Activated CD4-positive, CD25-positive, alpha-beta regulatory T cell treated with anti-CD3 and anti-CD28 coated beads, Interleukin-2, amount 50 U/mL, for 72 hours (primary cell): ENCODE results near the gene AGPAT3.

ENCODE experiments used
- DNase-seq: peaks from one replicate; pipeline ENCODE4 v3.0.0; 2021

AGPAT3 gene

DNA sequence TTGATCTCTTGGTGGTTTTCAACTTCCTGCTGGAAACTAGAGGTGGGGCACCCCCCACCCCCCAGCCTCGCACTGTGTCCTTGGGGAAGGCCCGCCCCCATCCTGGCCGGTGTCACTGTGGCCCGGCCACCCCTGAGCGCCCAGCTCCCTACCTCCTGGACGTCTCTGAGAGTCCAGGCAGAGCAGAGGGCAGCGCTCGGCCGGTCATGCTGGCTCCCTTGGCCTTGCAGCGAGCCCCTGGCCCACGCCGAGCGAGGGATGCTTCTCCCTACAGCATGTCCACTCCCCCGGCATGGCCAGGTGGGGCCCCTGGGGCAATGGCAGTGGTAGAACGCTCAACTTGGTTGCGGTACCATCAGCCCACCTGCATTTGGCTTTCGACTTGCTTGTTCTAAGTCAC lies 118.4 kb downstream of the AGPAT3 start:
- DNase-seq, result no peak

DNA sequence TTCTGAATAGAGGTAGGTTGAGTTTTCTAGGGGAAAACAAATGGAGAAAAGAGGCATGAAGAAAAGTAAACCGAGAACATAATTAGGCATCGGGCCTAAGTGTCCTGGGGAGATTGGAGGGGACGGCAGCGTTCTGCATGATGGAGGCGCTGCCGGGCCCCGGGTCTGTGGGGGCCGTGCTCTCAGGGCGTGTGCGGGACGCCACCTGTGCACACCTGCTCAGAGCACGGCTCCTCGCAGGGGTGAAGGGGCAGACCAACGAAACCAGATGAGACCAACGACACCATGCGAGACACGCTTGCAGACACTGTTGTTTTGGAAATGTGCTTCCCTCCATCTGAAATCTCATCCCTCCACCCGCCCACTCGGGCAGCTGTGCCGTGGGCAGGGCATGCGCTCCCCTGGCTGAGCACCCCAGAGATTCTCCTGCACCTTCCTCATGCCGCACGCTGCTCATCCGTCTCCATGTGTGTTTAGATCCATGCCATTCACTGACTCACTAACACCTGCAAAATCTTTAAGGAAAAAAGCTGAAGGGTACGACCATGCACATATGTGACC lies 118.9 kb downstream of the AGPAT3 start:
- DNase-seq, result no peak

- DNase-seq, result no peak
Observed at GRCh38 chr21:43984905-43985689, 120.1 kb downstream of the AGPAT3 start.

- no peak for DNase-seq
Observed at GRCh38 chr21:43985690-43986251, 120.7 kb downstream of the AGPAT3 start.

DNA sequence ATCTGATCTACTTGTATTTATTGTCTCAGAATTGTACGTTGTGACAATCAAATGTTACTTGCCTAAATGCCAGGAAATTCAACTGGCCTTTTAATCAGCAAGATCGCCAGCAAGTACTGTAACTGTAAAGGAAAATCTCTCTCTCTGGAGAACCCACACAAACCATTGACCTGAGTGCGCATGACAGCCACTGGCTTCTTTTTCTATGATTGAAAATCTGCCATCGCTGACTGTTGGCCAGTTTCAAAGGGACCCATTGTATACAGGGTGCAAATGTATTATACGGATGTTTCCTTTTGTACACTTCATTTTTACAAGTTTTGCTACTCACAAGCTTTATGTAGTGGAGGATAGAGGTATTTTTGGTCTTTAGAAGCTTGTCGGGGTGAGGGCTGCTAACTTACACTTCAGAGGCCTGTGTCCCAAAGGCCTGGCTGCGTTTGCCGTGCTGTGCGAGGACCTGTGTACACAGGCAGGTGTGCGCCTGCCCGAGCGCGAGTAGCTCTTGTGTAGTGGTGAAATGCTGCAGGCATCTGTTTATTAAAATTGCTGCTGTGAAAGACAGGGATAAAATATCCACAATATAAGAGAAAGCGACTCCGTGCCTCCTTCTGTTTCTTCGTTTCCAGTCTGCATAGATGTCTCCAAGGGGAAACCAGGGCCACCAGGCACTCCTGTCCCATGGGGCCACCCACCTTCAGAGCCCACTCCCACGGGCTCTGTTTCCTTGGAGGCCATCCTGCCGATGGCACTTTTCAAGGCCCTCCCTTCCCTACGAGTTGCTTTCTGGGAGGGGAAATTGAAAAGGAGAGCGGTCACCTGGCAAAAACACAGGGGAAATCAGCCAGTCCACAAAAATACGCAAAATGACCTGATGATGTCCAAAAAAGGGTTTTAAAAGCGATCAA lies 121.8 kb downstream of the AGPAT3 start:
- no peak for DNase-seq

GRCh38 chr21:43987509-43987908 lies 122.5 kb downstream of the AGPAT3 start:
- no peak for DNase-seq

DNA sequence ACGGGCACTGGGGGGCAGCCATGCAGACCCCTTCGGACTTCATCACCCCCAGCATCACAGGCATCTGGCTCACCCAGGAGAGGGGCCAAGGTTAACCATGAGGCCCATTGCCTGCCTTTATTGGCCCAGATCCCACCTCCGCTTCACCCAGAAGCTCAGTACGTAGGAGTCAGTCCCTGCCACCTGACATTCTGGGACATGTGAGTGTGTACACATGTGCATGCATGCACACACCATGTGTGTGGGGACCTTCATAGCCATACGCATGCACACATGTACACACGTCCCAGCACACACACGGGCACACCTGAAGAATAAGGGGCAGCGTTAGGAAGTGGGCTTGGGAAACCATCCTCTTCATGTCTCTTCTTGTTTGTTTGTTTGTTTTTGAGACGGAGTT lies 123.0 kb downstream of the AGPAT3 start:
- DNase-seq, result no peak

DNA sequence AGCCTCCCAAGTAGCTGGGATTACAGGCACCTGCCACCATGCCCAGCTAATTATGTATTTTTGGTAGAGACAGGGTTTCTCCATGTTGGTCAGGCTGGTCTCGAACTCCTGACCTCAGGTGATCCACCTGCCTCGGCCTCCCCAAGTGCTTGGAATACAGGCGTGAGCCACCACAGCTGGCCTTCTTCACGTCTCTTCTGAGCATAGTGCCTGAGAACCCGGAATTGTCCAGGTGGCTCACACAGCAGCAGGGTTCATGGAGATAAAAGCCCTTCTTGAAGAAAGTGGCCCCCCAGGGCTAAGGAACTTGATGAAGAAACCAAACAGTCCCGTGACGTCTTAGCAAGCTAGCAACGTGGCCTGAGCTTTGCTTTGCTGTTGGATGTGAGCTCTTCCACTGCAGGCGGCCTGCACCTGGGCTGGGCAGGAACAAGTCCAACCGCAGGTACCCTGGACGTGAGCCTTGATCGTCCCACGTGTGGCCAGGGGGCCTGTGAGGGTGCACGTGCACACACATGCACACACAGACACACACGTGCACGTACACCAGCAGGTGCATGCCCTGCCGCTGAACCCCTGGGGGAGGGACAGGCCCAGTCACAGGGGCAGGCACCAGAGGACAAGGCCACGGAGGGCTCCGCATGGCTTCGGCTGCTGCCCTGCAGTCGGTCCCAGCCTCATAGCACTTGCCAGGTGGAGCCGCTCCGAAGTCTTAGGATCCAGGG lies 123.6 kb downstream of the AGPAT3 start:
- no peak for DNase-seq

- DNase-seq, result no peak
Observed at GRCh38 chr21:43989401-43989800, 124.4 kb downstream of the AGPAT3 start.

GRCh38 chr21:43991447-43991991 lies 126.5 kb downstream of the AGPAT3 start:
- DNase-seq, result no peak

DNA sequence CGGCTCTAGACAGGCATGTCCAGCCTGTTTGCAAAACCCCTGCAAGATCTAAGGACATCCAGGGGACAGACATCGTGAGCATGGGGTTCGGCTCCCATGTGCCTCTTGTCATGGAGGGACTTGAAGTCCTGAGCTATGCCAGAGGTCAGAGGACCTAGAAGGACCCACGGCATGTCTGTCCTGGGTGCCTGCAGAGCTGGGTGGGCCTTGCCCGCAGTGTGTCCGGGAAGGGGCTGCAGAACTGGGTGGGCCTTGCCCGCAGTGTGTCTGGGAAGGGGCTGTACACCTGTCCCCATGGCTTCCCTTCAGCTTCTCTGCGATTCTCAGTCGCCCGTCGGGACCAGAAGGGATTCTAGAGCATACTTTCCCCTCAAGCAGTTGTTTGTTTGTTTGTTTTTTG lies 127.1 kb downstream of the AGPAT3 start:
- no peak for DNase-seq

DNA sequence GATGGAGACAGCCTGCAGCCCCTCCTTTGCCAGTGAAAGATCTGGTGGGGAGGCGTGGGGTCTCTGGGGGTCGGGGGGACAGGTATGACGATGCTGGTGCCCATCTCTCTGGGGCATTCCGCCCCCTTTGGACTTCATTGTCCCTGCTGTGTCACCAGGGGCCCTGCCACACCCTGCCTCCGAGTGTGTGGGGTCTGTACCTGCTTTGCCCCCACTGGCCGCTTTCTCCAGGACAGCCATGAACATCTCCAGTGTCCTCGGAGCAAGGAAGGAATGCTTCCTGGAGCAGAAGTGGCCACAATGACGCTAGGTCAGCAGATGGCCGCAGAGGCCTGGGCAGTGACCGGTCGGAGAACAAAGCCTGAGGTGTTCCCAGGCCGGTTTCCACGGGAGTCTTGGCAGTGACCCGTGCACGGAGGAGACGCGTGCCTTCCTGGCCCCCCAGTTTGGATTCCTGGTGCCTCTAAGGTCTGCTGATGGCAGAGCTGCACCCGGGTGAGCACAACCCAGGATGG lies 128.5 kb downstream of the AGPAT3 start:
- no peak for DNase-seq

- no peak for DNase-seq
Observed at GRCh38 chr21:43994085-43994484, 129.1 kb downstream of the AGPAT3 start.

- DNase-seq, result no peak
Observed at GRCh38 chr21:43994646-43995045, 129.6 kb downstream of the AGPAT3 start.

- DNase-seq, result no peak
Observed at GRCh38 chr21:43995521-43996105, 130.6 kb downstream of the AGPAT3 start.

- DNase-seq, result no peak
Observed at GRCh38 chr21:43997766-43998742, 133.0 kb downstream of the AGPAT3 start.

DNA sequence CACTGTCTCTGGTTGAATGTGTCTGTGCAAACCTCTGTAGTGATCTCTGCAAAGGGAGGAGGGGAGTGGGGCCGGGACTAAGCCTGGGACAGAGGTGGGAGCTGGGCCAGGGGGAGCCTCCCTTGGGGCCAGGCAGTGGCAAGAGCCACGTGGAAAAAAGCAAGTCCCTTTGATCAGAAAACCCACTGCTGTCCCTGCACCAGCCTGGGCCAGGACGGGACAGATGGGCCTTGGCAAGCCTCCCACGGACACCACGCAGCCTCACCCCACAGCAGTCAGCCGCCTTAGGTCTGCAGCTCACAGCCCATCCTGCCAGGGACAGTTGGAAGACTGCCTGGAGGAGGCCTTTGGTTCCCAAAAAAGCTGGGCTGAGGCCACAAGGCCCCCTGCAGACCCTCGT lies 135.3 kb downstream of the AGPAT3 start:
- DNase-seq, result no peak

DNA sequence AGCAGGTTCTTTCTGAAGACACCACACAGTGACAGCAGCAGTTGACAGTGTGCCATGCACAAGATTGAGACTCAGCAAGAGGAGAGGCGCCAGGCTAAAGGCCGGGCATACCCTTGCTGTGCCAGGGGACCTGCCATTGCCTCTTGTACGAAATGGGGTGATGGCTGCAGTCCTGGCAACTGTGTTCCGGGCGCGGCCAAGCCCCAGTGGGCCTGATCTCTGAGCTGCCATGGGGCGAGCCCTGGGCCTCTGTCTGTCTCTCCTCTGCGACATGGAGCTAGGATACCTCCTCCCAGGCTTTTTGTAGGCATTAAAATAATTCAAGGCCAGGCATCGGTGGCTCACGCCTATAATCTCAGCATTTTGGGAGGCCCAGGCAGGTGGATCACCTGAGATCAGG lies 137.5 kb downstream of the AGPAT3 start:
- DNase-seq, result no peak

- DNase-seq, result no peak
Observed at GRCh38 chr21:44003307-44003966, 138.4 kb downstream of the AGPAT3 start.

DNA sequence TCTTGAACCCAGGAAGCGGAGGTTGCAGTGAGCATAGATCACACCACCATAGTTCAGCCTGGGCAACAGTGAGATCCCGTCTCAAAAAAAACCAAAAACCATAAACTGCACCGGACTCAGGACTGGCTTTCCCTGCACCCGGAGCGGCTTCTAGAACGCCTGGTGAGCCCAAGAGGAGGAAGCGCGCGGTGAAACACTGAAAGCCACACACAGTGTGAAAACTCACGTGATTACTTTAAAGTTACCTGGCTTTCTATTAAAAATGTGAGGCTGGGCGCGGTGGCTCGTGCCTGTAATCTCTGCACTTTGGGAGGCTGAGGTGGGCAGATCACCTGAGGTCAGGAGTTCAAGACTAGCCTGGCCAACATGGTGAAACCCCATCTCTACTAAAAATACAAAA lies 140.0 kb downstream of the AGPAT3 start:
- DNase-seq, result no peak
